ENCODE data around the gene UGT8.

GRCh38 chr4:114691865-114692264 lies 93.3 kb downstream of the UGT8 start:
- no peak for TF ChIP-seq POLR2A (IDR thresholded peaks at IDR 0.05; ENCODE audit: low read length)
- TF ChIP-seq GATA1 (IDR thresholded peaks at IDR 0.05; ENCODE audit: low read depth, low read length) = no peak

All from erythroblast (primary cell).